GM18858 (cell line): Measurements from ENCODE around the gene EEF1AKMT2.
A peak's percentile ranks its signal among the peaks of the same experiment; 100 is the strongest.

Source experiments
- ATAC-seq: cut with Tn5 transposase; IDR thresholded peaks from one replicate; pipeline ENCODE4 v1.9.1; 2021; ENCODE audit not compliant: unreplicated experiment

EEF1AKMT2 gene

DNA sequence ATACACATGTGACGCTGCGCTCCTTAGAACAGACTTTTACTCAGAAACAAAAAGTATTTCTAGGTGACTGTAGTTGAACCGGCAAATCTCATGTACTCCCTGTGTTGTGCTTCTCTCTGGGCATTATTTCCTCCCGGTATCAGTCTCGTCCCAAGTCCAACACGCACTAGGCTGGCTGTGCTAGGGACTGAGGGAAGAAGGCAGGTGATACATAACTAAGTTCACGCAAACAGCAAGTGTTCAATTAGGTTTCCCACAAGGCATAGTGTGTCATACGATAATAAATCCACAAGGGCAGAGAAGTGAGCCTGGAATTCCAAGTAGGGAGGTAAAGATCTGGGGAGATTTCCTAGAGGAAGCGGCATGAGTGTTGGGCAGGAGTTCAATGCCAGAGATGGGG lies 67.9 kb downstream of the EEF1AKMT2 start:
- ATAC-seq, result no peak

DNA sequence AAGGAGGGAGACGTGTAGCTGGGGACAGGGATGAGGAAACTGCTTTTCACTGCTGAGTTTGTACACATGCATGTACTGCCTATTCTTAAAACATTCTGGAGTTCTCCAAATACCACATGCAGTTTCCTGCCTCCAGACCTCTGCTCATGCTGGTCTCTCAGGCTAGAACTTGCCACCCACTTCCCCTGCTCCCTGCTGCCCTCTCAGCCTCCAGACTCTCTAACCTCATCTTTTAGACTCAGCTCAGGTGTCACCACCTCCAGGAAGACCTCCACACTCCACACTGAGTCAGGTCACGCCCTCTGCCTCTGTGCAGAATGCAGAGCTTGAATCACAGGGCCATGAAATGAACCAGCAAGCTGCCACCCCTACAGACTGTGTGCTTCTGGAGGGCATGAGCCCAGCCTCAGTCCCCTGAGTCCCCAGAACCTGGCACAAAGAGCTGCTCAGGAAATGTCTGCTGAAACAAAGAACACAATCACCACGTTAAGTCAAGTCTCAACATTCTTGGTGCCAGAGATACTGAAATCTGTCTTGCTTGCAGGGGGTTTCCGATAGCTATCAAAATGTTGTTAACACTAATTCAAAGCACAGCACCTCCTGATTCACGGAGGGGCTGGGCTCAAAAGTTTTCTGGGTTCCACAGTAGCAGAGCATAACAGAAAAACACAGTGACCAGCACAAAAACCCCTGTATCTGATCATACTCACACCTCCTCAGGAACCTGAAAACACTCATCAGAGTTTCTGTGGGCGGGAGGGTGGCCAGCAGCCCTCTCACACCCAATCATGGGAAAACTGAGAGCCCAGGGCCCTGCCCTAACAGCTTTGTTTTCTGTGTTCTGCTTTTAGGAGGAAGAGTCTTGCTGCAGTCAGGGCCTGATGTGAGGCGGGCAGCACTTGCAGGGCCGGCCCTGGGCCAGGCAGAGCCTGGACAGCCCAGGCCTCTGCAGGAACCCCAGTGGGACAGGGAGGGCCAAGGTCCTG lies 68.6 kb downstream of the EEF1AKMT2 start:
- peak; percentile 59 for ATAC-seq

DNA sequence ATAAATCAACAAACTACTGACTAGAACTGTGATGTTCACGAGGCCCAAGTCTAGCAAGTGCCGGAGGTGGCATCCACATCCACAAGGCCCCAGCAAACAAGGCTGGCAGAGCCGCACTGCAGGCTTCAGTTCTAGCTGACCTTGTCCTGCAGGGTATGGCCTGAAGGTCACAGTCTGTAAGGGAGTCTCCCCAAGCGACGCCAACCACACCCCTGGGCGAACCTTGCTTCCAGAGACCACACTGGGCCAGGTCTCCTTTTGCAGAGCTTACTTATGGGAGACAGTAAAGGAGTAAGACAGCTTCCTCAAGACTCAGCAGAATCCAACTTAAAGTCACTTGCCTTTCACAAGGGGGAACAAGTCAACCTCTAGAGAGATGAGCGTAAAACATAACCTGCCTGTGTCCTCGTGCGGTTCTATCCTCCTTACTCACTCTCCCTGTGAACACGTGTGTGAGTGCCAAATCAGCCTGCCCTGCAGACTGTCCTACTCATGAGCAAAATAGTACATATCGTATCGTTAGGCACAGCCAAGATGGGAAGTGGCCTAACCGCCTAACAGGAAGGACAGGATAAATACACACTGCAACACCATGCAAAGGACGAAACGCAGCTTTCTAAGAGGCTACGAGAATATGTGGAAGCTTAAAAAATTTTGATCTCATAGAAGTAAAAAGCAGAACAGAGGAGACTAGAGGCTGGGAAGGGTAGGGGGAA lies 70.2 kb downstream of the EEF1AKMT2 start:
- no peak for ATAC-seq

DNA sequence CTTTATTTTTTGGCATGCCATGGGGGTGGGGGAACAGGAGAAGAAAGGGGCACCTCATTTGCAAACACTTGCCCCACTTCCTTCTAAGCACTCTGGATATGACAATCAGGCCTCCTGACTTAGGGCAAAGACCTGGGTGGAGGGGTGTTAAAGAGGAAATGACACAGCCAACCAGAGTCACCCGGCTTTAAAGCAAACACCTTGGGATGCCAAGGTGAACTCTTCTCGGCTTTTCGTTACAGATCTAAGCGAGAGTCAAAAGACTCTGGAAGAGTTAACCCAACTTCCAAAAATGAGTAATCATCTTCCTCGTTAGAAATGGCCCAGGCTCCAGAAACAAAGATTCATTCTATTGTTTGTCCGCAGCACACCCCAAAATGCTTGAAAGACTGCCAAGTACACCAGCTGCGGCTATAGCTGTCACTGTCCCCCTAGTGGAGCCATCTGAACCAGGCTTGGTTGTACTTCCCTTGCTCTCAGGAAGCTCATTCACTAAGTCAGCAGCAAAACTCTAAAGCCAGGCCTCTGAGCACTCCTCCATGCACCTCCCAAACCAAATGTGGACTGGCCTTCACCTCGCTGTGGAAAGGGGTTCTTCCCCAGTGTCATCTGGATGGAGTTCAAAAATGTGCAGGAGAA lies 72.4 kb downstream of the EEF1AKMT2 start:
- ATAC-seq, result peak; percentile 25

DNA sequence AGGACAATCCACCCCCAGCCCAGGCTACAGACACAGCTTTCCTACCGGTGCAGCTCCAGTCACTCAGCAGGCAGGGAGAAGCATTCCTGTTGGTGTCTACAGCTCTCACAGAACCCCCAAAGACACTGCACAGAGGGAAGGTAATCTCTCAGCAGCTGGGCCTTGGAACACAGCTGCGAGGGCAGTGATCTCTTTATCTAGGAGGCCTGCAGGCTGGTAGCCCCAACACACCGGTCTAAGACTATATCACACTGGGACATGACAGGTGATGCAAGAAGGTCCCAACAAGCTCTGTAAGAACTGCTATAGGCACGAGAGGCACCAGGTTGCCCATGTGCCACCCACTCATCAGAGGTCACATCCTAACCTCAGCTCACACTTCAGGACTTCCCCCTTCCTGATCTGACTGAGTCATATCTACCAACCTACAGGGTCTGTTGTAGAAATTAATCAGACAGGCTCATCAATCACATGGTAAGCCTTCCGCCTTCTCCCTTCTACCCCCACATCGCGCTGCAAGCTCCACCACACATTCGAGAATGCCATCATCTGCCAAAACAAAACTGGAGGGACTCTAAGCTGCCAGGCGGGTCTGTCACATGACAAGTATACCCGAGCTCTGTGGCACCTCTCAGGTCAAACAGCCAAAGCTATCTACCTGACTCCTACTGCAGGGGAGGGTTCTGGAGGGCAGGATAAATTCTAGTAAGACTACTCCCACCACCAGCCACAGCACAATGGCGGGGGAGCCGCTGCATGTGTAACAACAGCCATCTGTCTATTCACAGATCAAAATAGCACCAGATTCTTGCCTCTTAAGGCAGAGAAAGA lies 73.6 kb downstream of the EEF1AKMT2 start:
- peak; percentile 68 for ATAC-seq

DNA sequence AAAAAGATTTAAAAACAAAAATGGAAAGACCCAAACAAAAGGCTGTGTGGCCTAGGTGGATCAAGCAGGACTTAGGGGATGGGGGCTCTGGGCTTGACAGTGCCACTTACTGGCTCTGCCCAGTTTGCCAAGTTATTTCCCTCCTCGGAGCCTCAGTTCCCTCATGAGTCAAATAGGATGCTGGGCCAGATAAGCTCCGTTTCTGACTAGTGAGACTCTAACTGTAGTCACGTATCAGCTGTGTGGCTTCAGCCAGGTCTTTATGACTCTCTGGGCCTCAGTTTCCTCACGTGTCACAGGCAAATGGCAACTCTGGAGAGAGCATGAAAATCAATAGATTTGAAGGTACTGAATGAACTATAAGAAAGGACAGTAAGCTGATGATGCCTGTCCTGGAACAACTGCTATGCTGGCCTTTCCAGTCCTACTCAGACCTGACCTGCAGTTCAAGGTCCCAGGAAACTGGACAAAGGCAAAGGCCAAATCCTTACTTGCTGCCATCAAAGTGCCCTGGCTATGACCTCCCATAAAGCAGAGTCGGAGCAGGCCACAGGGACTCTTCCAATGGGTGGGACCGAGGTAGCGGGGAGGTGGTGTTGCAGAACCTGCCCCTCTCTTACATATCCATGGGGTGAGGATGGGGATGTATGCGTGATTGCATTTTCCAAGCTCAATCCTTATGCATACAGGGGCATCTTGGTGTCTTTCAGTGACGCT lies 74.5 kb downstream of the EEF1AKMT2 start:
- no peak for ATAC-seq

DNA sequence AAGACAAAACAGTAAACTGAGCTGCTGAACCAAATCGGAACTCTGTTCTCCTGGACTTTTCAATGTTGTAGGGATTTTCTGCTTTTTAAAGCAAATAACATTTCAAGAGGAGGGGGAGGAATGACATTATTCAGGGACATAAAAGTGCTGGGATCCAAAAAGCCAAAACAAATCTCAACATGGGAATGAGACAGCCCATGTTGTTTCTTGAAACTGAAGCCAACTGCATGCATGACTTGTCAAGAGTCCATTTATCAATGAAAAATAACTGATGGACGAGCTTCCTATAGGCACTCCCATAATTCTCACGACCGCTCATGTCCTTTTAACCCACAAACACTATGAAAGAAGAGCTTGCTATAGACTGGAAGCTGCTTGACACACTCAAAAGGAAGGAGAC lies 75.3 kb downstream of the EEF1AKMT2 start:
- no peak for ATAC-seq

DNA sequence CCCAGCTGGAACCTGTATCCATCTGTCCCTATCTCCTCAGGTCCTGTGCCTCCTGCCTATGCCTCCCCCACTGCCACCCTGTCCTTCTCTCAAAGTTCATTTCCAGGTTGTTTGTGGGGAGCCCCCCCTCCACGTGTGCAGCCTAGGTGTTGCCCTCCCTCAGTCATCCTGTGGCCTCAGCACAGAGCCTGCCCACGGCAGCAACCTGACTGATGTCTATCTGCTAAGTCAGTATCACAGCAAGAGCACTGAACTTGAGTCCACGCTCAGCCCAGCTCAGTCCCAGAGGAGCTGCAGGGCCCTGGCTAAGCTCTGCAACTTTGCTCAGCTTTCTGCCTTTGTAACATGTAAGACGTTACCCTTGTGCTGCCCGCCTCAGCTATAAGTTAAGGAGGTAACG lies 76.2 kb downstream of the EEF1AKMT2 start:
- ATAC-seq, result no peak

DNA sequence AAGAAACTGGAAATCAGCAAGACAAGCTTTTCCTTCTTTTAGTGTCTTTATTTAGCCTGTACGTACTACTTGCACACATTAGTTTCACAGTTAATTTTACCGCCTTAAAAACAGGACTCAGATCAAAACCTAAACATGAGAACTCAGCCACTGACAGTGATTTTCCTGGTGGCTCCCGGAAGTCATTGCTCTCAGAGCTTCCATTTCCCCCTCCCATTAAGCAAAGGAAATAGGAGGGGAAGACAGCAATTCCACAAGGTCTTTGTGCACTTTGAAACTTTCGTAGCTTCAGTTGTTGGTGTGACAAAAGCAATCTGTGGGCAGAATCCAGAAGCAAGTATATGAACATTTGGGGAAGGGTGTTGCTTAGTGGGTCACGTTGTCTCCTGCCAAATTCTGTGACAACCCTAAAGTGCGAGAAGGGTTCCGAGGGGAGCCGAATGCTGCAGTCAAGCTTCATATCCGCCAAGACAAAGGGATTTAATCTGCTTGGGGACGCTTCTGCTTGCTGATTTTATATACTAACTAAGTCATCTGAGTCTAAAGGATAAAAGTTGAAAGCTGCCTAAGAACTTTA lies 77.9 kb downstream of the EEF1AKMT2 start:
- ATAC-seq, result no peak

DNA sequence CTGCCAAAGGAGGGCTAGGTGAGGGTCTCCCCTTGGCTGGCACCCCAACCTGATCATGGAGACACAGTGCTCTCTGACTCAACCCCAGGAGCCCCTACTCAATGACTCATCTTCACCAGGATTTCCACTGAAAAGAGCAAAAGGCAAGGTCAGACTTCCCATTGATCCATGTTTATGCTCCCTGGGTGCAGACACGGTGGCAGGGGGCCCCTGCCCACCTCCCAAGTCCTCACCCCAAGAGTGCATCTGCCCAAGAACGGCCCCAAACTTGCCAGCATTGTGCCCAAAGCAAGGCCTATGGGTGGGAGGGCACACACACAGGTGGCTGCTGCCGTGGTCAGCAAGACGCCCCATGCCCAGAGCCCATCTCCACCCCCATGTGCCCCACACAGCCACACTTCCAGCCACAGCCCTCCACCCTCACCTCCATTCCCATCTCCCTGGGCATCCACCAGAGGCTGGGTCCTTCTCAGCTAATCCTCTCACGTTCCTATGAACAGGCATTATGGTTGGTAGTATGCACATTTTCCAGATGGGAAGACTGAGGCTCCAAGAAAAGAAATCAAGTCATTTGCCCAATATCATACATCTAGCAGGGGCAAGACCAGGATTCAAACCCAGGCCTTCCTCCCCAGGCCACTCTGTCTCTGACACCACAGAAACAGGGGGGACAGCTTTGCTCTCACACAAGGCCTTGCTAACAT lies 78.8 kb downstream of the EEF1AKMT2 start:
- no peak for ATAC-seq

DNA sequence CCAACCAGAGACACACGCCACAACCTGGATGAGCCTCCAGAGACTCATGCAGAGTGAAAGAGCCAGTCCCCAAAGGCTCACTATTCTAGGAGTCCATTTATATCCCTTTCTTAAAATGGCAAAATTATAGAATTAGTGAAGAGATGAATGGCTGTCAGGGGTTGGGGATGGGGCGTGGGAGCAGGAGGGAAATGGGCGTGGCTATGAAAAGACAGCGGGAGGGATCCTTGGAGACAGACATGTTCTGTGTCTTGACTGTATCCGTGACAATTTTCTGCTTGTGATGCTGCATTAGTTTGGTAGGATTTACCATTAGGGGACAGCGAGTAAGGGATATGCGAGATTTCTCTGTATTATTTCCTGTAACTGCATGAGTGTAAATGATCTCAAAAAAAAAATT lies 80.5 kb downstream of the EEF1AKMT2 start:
- no peak for ATAC-seq

DNA sequence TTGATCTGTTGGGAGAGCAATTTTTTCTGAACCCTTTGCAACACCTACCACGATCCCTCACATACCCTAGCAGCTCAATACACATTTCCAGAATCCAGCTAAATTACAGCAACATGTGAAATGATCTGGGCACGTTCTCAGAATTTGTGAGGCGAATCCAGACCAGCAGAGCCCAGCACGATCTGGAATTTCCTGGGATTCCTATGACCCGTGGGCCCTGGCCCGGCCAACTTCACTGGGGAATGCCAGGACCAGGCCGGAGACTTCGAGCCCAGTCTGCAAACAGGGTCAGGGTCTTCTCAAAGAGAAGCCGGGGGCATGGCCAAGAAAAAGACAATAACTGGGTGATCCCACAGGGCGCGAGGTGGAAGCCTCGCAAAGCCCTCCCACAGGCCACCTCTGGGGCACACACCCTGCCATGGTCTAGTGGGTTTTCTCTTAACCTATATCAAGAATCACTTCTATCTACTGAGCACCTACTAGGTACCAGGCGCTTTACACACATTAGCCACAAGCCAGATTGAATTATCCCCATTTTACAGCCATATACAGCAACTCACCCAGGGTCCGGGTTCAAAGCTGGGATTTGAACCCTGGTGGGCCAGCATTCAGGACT lies 81.3 kb downstream of the EEF1AKMT2 start:
- no peak for ATAC-seq

DNA sequence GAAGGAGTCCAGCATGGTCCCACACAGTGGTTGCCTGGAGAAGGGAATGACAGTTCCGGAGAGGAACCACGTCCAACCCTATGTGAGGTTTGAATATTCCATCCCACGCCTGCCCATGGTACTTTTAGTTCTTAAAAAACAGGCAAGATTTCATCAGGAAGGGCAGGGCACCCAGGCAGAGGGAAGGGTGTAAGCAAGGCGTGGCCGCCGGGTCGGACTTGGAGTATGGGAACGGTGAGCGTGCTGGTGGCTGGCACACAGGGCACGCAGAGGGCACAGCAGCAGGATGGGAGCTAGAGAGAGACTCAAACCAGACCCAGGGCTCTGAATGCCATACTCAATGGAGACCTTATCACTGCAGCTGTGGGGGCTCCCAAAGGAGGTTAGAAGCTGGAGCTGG lies 81.8 kb downstream of the EEF1AKMT2 start:
- ATAC-seq, result no peak

DNA sequence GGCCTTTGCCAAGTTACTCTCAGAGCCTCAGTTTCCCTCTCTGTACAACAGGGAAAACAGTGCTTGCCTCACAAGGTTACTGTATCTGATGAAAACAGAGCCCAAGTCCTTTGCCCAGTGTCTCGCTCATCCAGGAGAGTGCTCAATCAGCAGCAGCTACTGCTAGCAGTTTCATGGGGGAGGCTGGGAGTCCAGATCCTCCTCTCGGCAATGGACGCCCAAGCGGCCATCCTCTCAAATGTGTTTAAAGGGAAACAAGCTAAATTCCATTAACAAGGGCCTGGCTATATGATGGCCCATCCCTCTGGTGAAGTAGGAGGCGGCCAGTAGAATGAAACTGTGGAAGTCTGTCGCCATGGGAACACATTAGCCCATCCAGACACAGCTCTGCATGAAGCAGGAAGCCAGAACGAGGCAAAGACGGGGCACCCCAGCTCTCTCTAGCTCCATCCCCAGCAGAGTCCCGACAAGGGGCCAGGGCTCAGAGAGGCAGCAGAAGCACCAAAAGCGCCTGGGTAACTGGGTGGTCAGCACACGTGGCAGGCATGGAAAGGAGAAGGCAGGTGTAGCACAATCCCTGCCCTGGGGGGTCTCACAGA lies 82.7 kb downstream of the EEF1AKMT2 start:
- ATAC-seq, result no peak

DNA sequence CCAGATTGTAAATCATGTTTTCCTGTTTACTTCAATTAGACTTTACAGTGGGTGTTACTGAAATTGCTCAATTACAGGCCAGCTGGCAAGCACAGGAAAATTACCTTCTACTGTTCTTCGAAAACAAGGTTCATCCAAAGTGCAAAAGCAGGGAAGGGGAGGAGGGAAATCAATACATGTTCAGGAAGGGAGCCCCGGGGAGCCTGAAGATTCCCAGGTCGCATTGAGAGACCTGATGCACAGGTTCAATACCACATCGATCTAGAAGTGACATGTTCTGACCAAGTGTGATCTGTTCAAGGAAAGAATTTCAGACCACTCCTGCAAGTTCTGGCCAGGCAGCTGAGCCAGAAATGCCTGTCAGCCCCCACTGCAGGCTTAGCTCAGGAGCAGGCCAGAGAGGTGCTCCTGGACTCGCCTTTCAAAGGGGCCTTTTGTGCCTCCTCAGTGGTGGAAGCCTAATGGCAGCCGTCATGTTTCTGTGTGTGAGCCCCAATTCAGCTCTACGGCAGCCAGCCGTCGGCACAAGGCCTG lies 83.4 kb downstream of the EEF1AKMT2 start:
- ATAC-seq, result no peak
